HG02571 (cell line): Measurements from ENCODE around the gene LAMTOR1.

Experiments
- ATAC-seq: cut with Tn5 transposase; IDR thresholded peaks from one replicate; pipeline ENCODE4 v1.9.1; 2021; ENCODE audit warnings: mild to moderate bottlenecking, moderate library complexity; ENCODE audit not compliant: unreplicated experiment

LAMTOR1 gene

GRCh38 chr11:72083414-72083813 is 19.7 kb downstream of the LAMTOR1 start:
- ATAC-seq, result no peak

- no peak for ATAC-seq
Observed at GRCh38 chr11:72081821-72082453, 21.2 kb downstream of the LAMTOR1 start.

GRCh38 chr11:72081184-72081644 is 21.9 kb downstream of the LAMTOR1 start:
- no peak for ATAC-seq

- ATAC-seq, result peak; percentile 91
Observed at GRCh38 chr11:72080326-72081183, 22.5 kb downstream of the LAMTOR1 start, which contains the start of the genes LRRC51 and NUMA1. TSS of gene LRRC51 (plus strand) at chr11:72080850. CDS start at chr11:72089084, 8,234 bp downstream. TSS of gene NUMA1 (minus strand) at chr11:72080542. CDS start at chr11:72035943, 44,599 bp downstream.

- ATAC-seq, result no peak
Observed at GRCh38 chr11:72079819-72080325, 23.2 kb downstream of the LAMTOR1 start.

GRCh38 chr11:72078477-72078876 is 24.6 kb downstream of the LAMTOR1 start:
- ATAC-seq, result no peak

- ATAC-seq, result no peak
Observed at GRCh38 chr11:72075756-72076155, 27.3 kb downstream of the LAMTOR1 start.

GRCh38 chr11:72075109-72075508 is 28.0 kb downstream of the LAMTOR1 start:
- no peak for ATAC-seq

- ATAC-seq, result no peak
Observed at GRCh38 chr11:72072348-72072747, 30.7 kb downstream of the LAMTOR1 start.

- no peak for ATAC-seq
Observed at GRCh38 chr11:72070491-72070890, 32.6 kb downstream of the LAMTOR1 start.

- ATAC-seq, result no peak
Observed at GRCh38 chr11:72069787-72070251, 33.3 kb downstream of the LAMTOR1 start.

GRCh38 chr11:72069200-72069599 is 33.9 kb downstream of the LAMTOR1 start:
- ATAC-seq, result no peak

GRCh38 chr11:72067676-72068075 is 35.4 kb downstream of the LAMTOR1 start:
- ATAC-seq, result no peak

- no peak for ATAC-seq
Observed at GRCh38 chr11:72067266-72067665, 35.8 kb downstream of the LAMTOR1 start.

- no peak for ATAC-seq
Observed at GRCh38 chr11:72066855-72067254, 36.2 kb downstream of the LAMTOR1 start.

- ATAC-seq, result no peak
Observed at GRCh38 chr11:72061739-72062396, 41.2 kb downstream of the LAMTOR1 start.

GRCh38 chr11:72058416-72059034 is 44.6 kb downstream of the LAMTOR1 start:
- no peak for ATAC-seq

GRCh38 chr11:72048766-72049460 is 54.2 kb downstream of the LAMTOR1 start:
- ATAC-seq, result no peak
